H1 (cell line): ENCODE measurements around the gene C2orf76. TPM values are rescaled to one million over a fixed set of nuclear protein-coding genes. Genes with fewer than 3 reads are reported as not detected.

Source experiments
- CTCF ChIA-PET: fragments of 300-600 bp; sonication (Branson Sonifier 250); formaldehyde crosslinking; loops from one replicate; lab custom pipeline; 2021; ENCODE audit not compliant: partially characterized antibody; lab: Charles Lee
- POLR2A ChIA-PET: fragments of 300-600 bp; sonication (Branson Sonifier 250); formaldehyde crosslinking; loops from one replicate; lab custom pipeline; 2021; ENCODE audit warnings: inconsistent platforms; ENCODE audit not compliant: partially characterized antibody; lab: Charles Lee
- DNase-seq, 2 experiments: peaks; one replicate each; pipeline versions ENCODE4 v3.0.0 to v3.0.0-alpha.2; 2010 to 2022; ENCODE audit warnings: low spot score in 2 of 2, low read depth in 1 of 2, mixed read lengths in 1 of 2
- FAIRE-seq: peaks from 2 replicates; lab custom pipeline; 2011; peaks lifted over from hg19 to GRCh38; lab: Jason Lieb, UNC
- H2AFZ ChIP-seq: 2 replicates; pipeline ENCODE4 v1.8.1; 2012; ENCODE audit warnings: low read length, inconsistent platforms
- H2AK5ac ChIP-seq: 2 replicates; pipeline ENCODE4 v1.6.1; 2013; ENCODE audit warnings: low read depth, low read length
- H2BK120ac ChIP-seq: replicated peaks from 2 replicates; pipeline ENCODE3; 2013; ENCODE audit warnings: low read depth, low read length, inconsistent platforms
- H2BK12ac ChIP-seq: 2 replicates; pipeline ENCODE4 v1.6.1; 2013; ENCODE audit warnings: low read depth, low read length
- H2BK15ac ChIP-seq: 2 replicates; pipeline ENCODE4 v1.6.1; 2013; ENCODE audit warnings: low read length
- H2BK20ac ChIP-seq: 2 replicates; pipeline ENCODE4 v1.6.1; 2013; ENCODE audit warnings: low read length
- H2BK5ac ChIP-seq: 2 replicates; pipeline ENCODE4 v1.6.1; 2013; ENCODE audit warnings: low read depth, low read length
- H3K14ac ChIP-seq: 2 replicates; pipeline ENCODE4 v1.6.1; 2013; ENCODE audit warnings: inconsistent platforms; ENCODE audit not compliant: insufficient read length
- H3K18ac ChIP-seq: 2 replicates; pipeline ENCODE4 v1.6.1; 2013; ENCODE audit warnings: low read length; ENCODE audit errors: extremely low read depth
- H3K23ac ChIP-seq: 2 replicates; pipeline ENCODE4 v1.6.1; 2013; ENCODE audit warnings: inconsistent platforms; ENCODE audit not compliant: insufficient read length
- H3K23me2 ChIP-seq: 2 replicates; pipeline ENCODE4 v1.6.1; 2013; ENCODE audit warnings: low read depth, low read length
- H3K27ac ChIP-seq: 2 replicates; pipeline ENCODE4 v1.6.1; 2011; ENCODE audit warnings: low read depth, low read length, inconsistent platforms
- H3K27me3 ChIP-seq, 4 experiments: replicated peaks in 1 of 4; 1 replicate in 1 of 4; 2 replicates in 3 of 4; pipeline versions ENCODE4 v1.6.1 to v1.8.1; 2011 to 2013; ENCODE audit warnings: low read length in 3 of 4, mild to moderate bottlenecking in 3 of 4, inconsistent platforms in 2 of 4, mixed read lengths in 2 of 4, moderate library complexity in 1 of 4; ENCODE audit not compliant: control insufficient read depth in 3 of 4, insufficient read depth in 3 of 4; ENCODE audit errors: extremely low read depth in 1 of 4
- H3K36me3 ChIP-seq, 4 experiments: 2 replicates each; pipeline versions ENCODE4 v1.6.1 to v1.8.1; 2011 to 2013; ENCODE audit warnings: mild to moderate bottlenecking in 4 of 4, low read length in 3 of 4, moderate library complexity in 2 of 4, control low read depth in 1 of 4, inconsistent platforms in 1 of 4; ENCODE audit not compliant: insufficient read depth in 4 of 4, control insufficient read depth in 2 of 4
- H3K4ac ChIP-seq: replicated peaks from 2 replicates; pipeline ENCODE3; 2013; ENCODE audit warnings: low read length, low read depth, mixed read lengths, inconsistent platforms; ENCODE audit not compliant: insufficient read length
- H3K4me1 ChIP-seq, 4 experiments: replicated peaks in 1 of 4; 1 replicate in 1 of 4; 2 replicates in 3 of 4; pipeline versions ENCODE4 v1.6.1 to v1.8.1; 2011 to 2013; ENCODE audit warnings: low read length in 3 of 4, inconsistent platforms in 2 of 4, mixed read lengths in 1 of 4; ENCODE audit not compliant: insufficient read depth in 4 of 4, control insufficient read depth in 3 of 4
- H3K4me2 ChIP-seq, 2 experiments: 2 replicates each; pipeline versions ENCODE4 v1.6.1 to v1.8.1; 2011 to 2013; ENCODE audit warnings: low read depth in 2 of 2, low read length in 2 of 2, control low read depth in 1 of 2, inconsistent platforms in 1 of 2, mild to moderate bottlenecking in 1 of 2; ENCODE audit not compliant: insufficient read depth in 1 of 2
- H3K4me3 ChIP-seq, 4 experiments: fragments of 200-600, 300-600 bp in 1 of 4; sonication (generic), shearing (Covaris generic), sonication (Bioruptor Twin) in 1 of 4; 2 replicates each; pipeline versions ENCODE4 v1.5.1 to v1.8.1; 2011 to 2016; ENCODE audit warnings: low read length in 4 of 4, low read depth in 3 of 4, control low read depth in 2 of 4, inconsistent platforms in 2 of 4, mild to moderate bottlenecking in 2 of 4, mixed read lengths in 1 of 4, moderate library complexity in 1 of 4; ENCODE audit not compliant: insufficient read depth in 2 of 4; ENCODE audit errors: extremely low read depth in 1 of 4
- H3K56ac ChIP-seq: replicated peaks from 2 replicates; pipeline ENCODE3; 2013; ENCODE audit warnings: low read depth, mild to moderate bottlenecking, mixed read lengths, low read length, inconsistent platforms; ENCODE audit not compliant: insufficient read length
- H3K79me1 ChIP-seq: 2 replicates; pipeline ENCODE4 v1.6.1; 2013; ENCODE audit warnings: low read depth, low read length, control low read depth
- H3K79me2 ChIP-seq, 2 experiments: 2 replicates each; pipeline versions ENCODE4 v1.6.1 to v1.8.1; 2012 to 2013; ENCODE audit warnings: low read length in 2 of 2, mild to moderate bottlenecking in 2 of 2, inconsistent platforms in 1 of 2; ENCODE audit not compliant: insufficient read depth in 2 of 2, control insufficient read depth in 1 of 2
- H3K9ac ChIP-seq, 4 experiments: replicated peaks in 1 of 4; 1 replicate in 1 of 4; 2 replicates in 3 of 4; pipeline versions ENCODE4 v1.6.1 to v1.8.1; 2011 to 2013; ENCODE audit warnings: low read depth in 3 of 4, low read length in 3 of 4, control low read depth in 2 of 4, mild to moderate bottlenecking in 2 of 4, moderate library complexity in 2 of 4, inconsistent platforms in 1 of 4; ENCODE audit errors: extremely low read depth in 1 of 4
- H3K9me3 ChIP-seq, 2 experiments: 2 replicates each; pipeline versions ENCODE4 v1.6.1 to v1.8.1; 2012 to 2013; ENCODE audit warnings: mild to moderate bottlenecking in 2 of 2, moderate library complexity in 2 of 2, control low read depth in 1 of 2, inconsistent platforms in 1 of 2, low read depth in 1 of 2, low read length in 1 of 2, mixed read lengths in 1 of 2; ENCODE audit not compliant: insufficient read depth in 2 of 2
- H4K20me1 ChIP-seq, 2 experiments: replicated peaks in 1 of 2; 2 replicates each; pipeline versions ENCODE3 to v1.8.1; 2011 to 2013; ENCODE audit warnings: inconsistent platforms in 2 of 2, low read length in 2 of 2, mild to moderate bottlenecking in 1 of 2; ENCODE audit not compliant: insufficient read depth in 2 of 2, control insufficient read depth in 1 of 2
- H4K5ac ChIP-seq: 2 replicates; pipeline ENCODE4 v1.6.1; 2013; ENCODE audit warnings: low read length, low read depth, mixed read lengths, inconsistent platforms; ENCODE audit not compliant: insufficient read length
- H4K8ac ChIP-seq: 2 replicates; pipeline ENCODE4 v1.8.0; 2013; ENCODE audit warnings: mild to moderate bottlenecking, moderate library complexity, low read length, inconsistent platforms; ENCODE audit not compliant: insufficient read depth; ENCODE audit errors: extremely low read depth
- H4K91ac ChIP-seq: replicated peaks from 2 replicates; pipeline ENCODE3; 2013; ENCODE audit warnings: low read length, mixed read lengths, inconsistent platforms; ENCODE audit not compliant: insufficient read length
- KDM1A ChIP-seq: fragments of 200-600, 300-600 bp; sonication (generic); IDR thresholded peaks from 2 replicates; pipeline ENCODE4 v1.7.1; 2016; ENCODE audit warnings: mild to moderate bottlenecking, low read length, borderline replicate concordance
- YY1 ChIP-seq: IDR thresholded peaks from 2 replicates; pipeline ENCODE4 v1.6.1; 2011; ENCODE audit warnings: low read depth, mild to moderate bottlenecking, low read length
- WGBS, 2 experiments: shearing (Covaris generic) in 1 of 2; methylation state at CpG; one replicate each; pipeline versions ENCODE4 v1.1.6 to v1.1.7; 2013 to 2015; ENCODE audit warnings: low lambda C conversion rate in 2 of 2, mixed read lengths in 2 of 2, inconsistent platforms in 1 of 2, low coverage in 1 of 2, missing lambda C conversion rate in 1 of 2; ENCODE audit not compliant: insufficient replicate concordance in 2 of 2, insufficient coverage in 1 of 2, insufficient read length in 1 of 2; ENCODE audit errors: extremely low coverage in 1 of 2, missing lambda C conversion rate in 1 of 2; 5-methylcytosine and 5-hydroxymethylcytosine counted together
- polyA plus RNA-seq, 7 experiments: library from polyadenylated mRNA; depleted of rRNA in 3 of 7; stranded (reverse) in 5 of 7; unstranded in 2 of 7; fragments of >200 nt in 5 of 7; fragments of 200-250 nt in 2 of 7; gene quantifications; 1 replicate in 5 of 7; 2 replicates in 1 of 7; 4 replicates in 1 of 7; pipeline versions ENCODE4 v1.2.1 to v1.2.3, GENCODE V29; 2011 to 2013; ENCODE audit warnings: missing spikeins in 2 of 7, mixed read lengths in 2 of 7
- total RNA-seq: library from RNA; stranded (reverse); fragmentation: NEBNext Ultra II Directional; extraction: Animal tissue kit (Norgen Biotek cat#: 25700); gene quantifications from 2 replicates; pipeline ENCODE4 v1.2.1, GENCODE V29; 2021

C2orf76 gene
- total and polyA plus RNA-seq, 2 of the 8 experiments (the other 6 are each of a cell fraction or from before 2014, with no cell fraction given) = 4.4 to 5.0 TPM

GRCh38 chr2:119254601-119255080 is 112.0 kb downstream of the C2orf76 start:
- H3K4me1 ChIP-seq = peaks cover 16 to 32% (median 25%) of the 10 kb centered on the region in 4 experiments
- H3K27ac ChIP-seq = no peak overlapping the region; the same call in 1 of the 2 replicates
- peaks cover 0 to 5% (median 2%) of the 10 kb centered on the region in 4 experiments; a peak in 1 of 8 replicates for H3K36me3 ChIP-seq
- FAIRE-seq (no peak), DNase-seq (no peak)
- H2AFZ ChIP-seq = no peak overlapping the region
- no peaks in the 10 kb centered on the region for H3K27me3 ChIP-seq
- POLR2A ChIA-PET = interaction anchor here (1.4 to 2.2 kb wide), 3 partner anchors 10 to 13 kb away, joined by 4 to 8 read pairs (median 5); no protein-coding TSS in a partner anchor
- H2BK20ac ChIP-seq = peak overlapping the region; percentile 24; the same call in 1 of the 2 replicates
- H3K56ac ChIP-seq = no peak overlapping the region
- no peak overlapping the region for H3K9ac ChIP-seq
- peak overlapping the region; percentile 80 for H2BK120ac ChIP-seq
- WGBS, 2 experiments = 90% methylated on average over 10 of the region's 10 CpGs; no CpG with 5 or more reads in 1 of the 2 experiments
- peak overlapping the region; percentile 98; the same call in 1 of the 2 replicates for H2AK5ac ChIP-seq
- H2BK12ac ChIP-seq = peak overlapping the region; percentile 99
- H4K5ac ChIP-seq = peak overlapping the region; percentile 20
- peak overlapping the region; percentile 88 for H3K18ac ChIP-seq
- H3K9me3 ChIP-seq = no peaks in the 10 kb centered on the region
- peak overlapping the region; percentile 9 for H4K91ac ChIP-seq
- H3K79me2 ChIP-seq = no peaks in the 10 kb centered on the region
- H3K23me2 ChIP-seq = no peaks in the 10 kb centered on the region
- H3K4me2 ChIP-seq = peak overlapping the region in 1 of 2 experiments; percentile 81; a peak in 1 of 4 replicates
- 0 out of 2 replicates have a peak, but pooled peaks have one; percentile 6 for TF ChIP-seq KDM1A
- no peak for TF ChIP-seq YY1
- H4K20me1 ChIP-seq = peaks cover 0 to 3% of the 10 kb centered on the region in 2 experiments
- H3K4ac ChIP-seq = peak overlapping the region; percentile 72
- H4K8ac ChIP-seq = 0 out of 2 replicates have a peak overlapping the region, but pooled peaks have one; percentile 74
- H3K14ac ChIP-seq = no peak overlapping the region
- H2BK15ac ChIP-seq = 0 out of 2 replicates have a peak overlapping the region, but pooled peaks have one; percentile 53
- H3K23ac ChIP-seq = no peak overlapping the region
- CTCF ChIA-PET = interaction anchor here (0.6 to 3.3 kb wide), 9 partner anchors 11 to 286 kb away, joined by 3 to 20 read pairs (median 4); no protein-coding TSS in a partner anchor
- no peak overlapping the region for H3K4me3 ChIP-seq
- peak overlapping the region; percentile 93 for H2BK5ac ChIP-seq
- H3K79me1 ChIP-seq = no peaks in the 10 kb centered on the region
